HCT116 (cell line): Measurements from ENCODE around the gene ZNF483. TPM values are rescaled to one million over a fixed set of nuclear protein-coding genes. Genes with fewer than 3 reads are reported as not detected.
"Not testable (repeated sequence)": the region's sequence is repeated elsewhere in the genome, so short reads cannot be mapped to it uniquely, and the experiment has no call there.

ENCODE experiments used
- ATAC-seq: fragments of 200-7000 bp; cut with Tn5 transposase; 2 replicates; pipeline ENCODE4 v1.9.1; 2020; ENCODE audit warnings: mild to moderate bottlenecking, moderate library complexity
- BruUV-seq: library from RNA; stranded (reverse); fragments of 400-500 nt; replicated peaks from 2 replicates; lab custom pipeline; 2021; lab: Mats Ljungman, UMichigan
- CTCF ChIA-PET: fragments of 300-600 bp; sonication (Branson Sonifier 250); formaldehyde crosslinking; loops from one replicate; lab custom pipeline; 2021; ENCODE audit warnings: antibody characterized with exemption; lab: Charles Lee
- POLR2A ChIA-PET: fragments of 300-600, 350-600 bp; sonication (Branson Sonifier 250); formaldehyde crosslinking; loops from one replicate; lab custom pipeline; 2021; ENCODE audit warnings: antibody characterized with exemption; lab: Charles Lee
- RAD21 ChIA-PET, 2 experiments: fragments of 300-600 bp; sonication (Branson Sonifier 250); formaldehyde crosslinking; loops; one replicate each; lab custom pipeline; 2023; ENCODE audit warnings: low total read pairs in 2 of 2; ENCODE audit not compliant: uncharacterized antibody in 2 of 2, unreplicated experiment in 2 of 2, low non-redundant PET in 1 of 2; lab: Charles Lee
- DNase-seq: peaks from one replicate; pipeline ENCODE4 v3.0.0-alpha.2; 2010; ENCODE audit warnings: low read depth, low spot score
- H2AFZ ChIP-seq: fragments of 200-600 bp; shearing (Covaris generic), sonication (generic); 2 replicates; pipeline ENCODE4 v1.6.1; 2017; ENCODE audit warnings: low read depth, mixed run types, mixed read lengths, antibody characterized with exemption, low read length; ENCODE audit not compliant: poor library complexity, severe bottlenecking
- H3K27ac ChIP-seq: 2 replicates; pipeline ENCODE4 v1.5.1; 2012; ENCODE audit warnings: low read depth, low read length
- H3K27me3 ChIP-seq: fragments of 200-600 bp; sonication (generic); 2 replicates; pipeline ENCODE4 v1.6.1; 2016; ENCODE audit warnings: mixed run types, low read length, mixed read lengths; ENCODE audit not compliant: insufficient read depth
- H3K36me3 ChIP-seq, 2 experiments: fragments of 200-500 bp in 1 of 2; fragments of 200-600 bp in 1 of 2; sonication (Bioruptor generic) in 1 of 2; sonication (generic) in 1 of 2; 2 replicates each; pipeline versions ENCODE4 v1.5.1 to v1.6.1; 2014 to 2016; ENCODE audit warnings: low read length in 2 of 2, inconsistent platforms in 1 of 2, mixed read lengths in 1 of 2, mixed run types in 1 of 2; ENCODE audit not compliant: insufficient read depth in 2 of 2, control insufficient read depth in 1 of 2
- H3K4me1 ChIP-seq, 2 experiments: fragments of 200-600 bp in 1 of 2; sonication (generic) in 1 of 2; 2 replicates each; pipeline versions ENCODE4 v1.5.1 to v1.6.1; 2012 to 2017; ENCODE audit warnings: low read length in 2 of 2, inconsistent platforms in 1 of 2, mild to moderate bottlenecking in 1 of 2, mixed read lengths in 1 of 2, mixed run types in 1 of 2, moderate library complexity in 1 of 2; ENCODE audit not compliant: insufficient read depth in 2 of 2, control insufficient read depth in 1 of 2
- H3K4me2 ChIP-seq: fragments of 200-600 bp; sonication (generic); 2 replicates; pipeline ENCODE4 v1.6.1; 2017; ENCODE audit warnings: mixed run types, low read length, mixed read lengths
- H3K4me3 ChIP-seq, 2 experiments: fragments of 200-600 bp in 1 of 2; sonication (generic) in 1 of 2; replicated peaks in 1 of 2; 2 replicates each; pipeline ENCODE4 v1.5.1; 2011 to 2016; ENCODE audit warnings: low read length in 2 of 2, control low read depth in 1 of 2, low read depth in 1 of 2, mild to moderate bottlenecking in 1 of 2, mixed read lengths in 1 of 2, mixed run types in 1 of 2
- H3K79me2 ChIP-seq: fragments of 200-600 bp; sonication (generic); 2 replicates; pipeline ENCODE4 v1.6.1; 2017; ENCODE audit warnings: mild to moderate bottlenecking, mixed run types, low read length, moderate library complexity, mixed read lengths; ENCODE audit not compliant: insufficient read depth
- H3K9ac ChIP-seq: fragments of 200-600 bp; sonication (generic); 2 replicates; pipeline ENCODE4 v1.6.1; 2016; ENCODE audit warnings: low read length, mixed read lengths
- H3K9me2 ChIP-seq: fragments of 200-600 bp; sonication (generic), shearing (Covaris generic); 2 replicates; pipeline ENCODE4 v1.6.1; 2017; ENCODE audit warnings: mixed run types, mild to moderate bottlenecking, moderate library complexity; ENCODE audit not compliant: insufficient read depth
- H3K9me3 ChIP-seq, 2 experiments: fragments of 200-500 bp in 1 of 2; fragments of 200-600 bp in 1 of 2; sonication (Bioruptor generic) in 1 of 2; sonication (generic) in 1 of 2; 2 replicates each; pipeline ENCODE4 v1.6.1; 2014 to 2017; ENCODE audit warnings: low read length in 2 of 2, mixed read lengths in 2 of 2, inconsistent platforms in 1 of 2, low read depth in 1 of 2, mild to moderate bottlenecking in 1 of 2, mixed run types in 1 of 2, moderate library complexity in 1 of 2; ENCODE audit not compliant: control insufficient read depth in 1 of 2, insufficient read depth in 1 of 2
- H4K20me1 ChIP-seq: fragments of 200-600 bp; sonication (generic), shearing (Covaris generic); 2 replicates; pipeline ENCODE4 v1.6.1; 2017; ENCODE audit warnings: mixed run types, mild to moderate bottlenecking, moderate library complexity; ENCODE audit not compliant: insufficient read depth
- CTCF ChIP-seq, 3 experiments: fragments of 200-600 bp in 1 of 3; sonication (generic) in 1 of 3; IDR thresholded peaks in 2 of 3; conservative IDR thresholded peaks in 1 of 3; 2 replicates each; pipeline ENCODE4 v1.5.1; 2012 to 2017; ENCODE audit warnings: low read depth in 2 of 3, low read length in 2 of 3, antibody characterized with exemption in 1 of 3, borderline replicate concordance in 1 of 3, control low read depth in 1 of 3, mild to moderate bottlenecking in 1 of 3, mixed read lengths in 1 of 3, mixed run types in 1 of 3, moderate library complexity in 1 of 3; ENCODE audit not compliant: insufficient read depth in 1 of 3
- EZH2 ChIP-seq: fragments of 200-600 bp; sonication (generic); IDR thresholded peaks from 2 replicates; pipeline ENCODE4 v1.6.1; 2017; ENCODE audit warnings: antibody characterized with exemption, mixed run types
- EZH2phosphoT487 ChIP-seq: fragments of 200-600 bp; IDR thresholded peaks from 2 replicates; pipeline ENCODE4 v1.6.1; 2018; ENCODE audit warnings: antibody characterized with exemption, borderline replicate concordance
- FOSL1 ChIP-seq: IDR thresholded peaks from 2 replicates; pipeline ENCODE4 v1.6.1; 2012; ENCODE audit warnings: low read depth
- MAX ChIP-seq: IDR thresholded peaks from 2 replicates; pipeline ENCODE4 v1.6.1; 2012
- SIN3A ChIP-seq: IDR thresholded peaks from 2 replicates; pipeline ENCODE4 v1.6.1; 2012; ENCODE audit warnings: low read depth
- YY1 ChIP-seq: IDR thresholded peaks from 2 replicates; pipeline ENCODE4 v1.6.1; 2011; ENCODE audit warnings: low read length, low read depth, moderate library complexity, mild to moderate bottlenecking; ENCODE audit not compliant: insufficient replicate concordance; ENCODE audit errors: extremely low read depth
- intact Hi-C: fragments of 100-400 bp; cut with micrococcal nuclease; formaldehyde crosslinking; loops from 2 replicates; pipeline ENCODE4 v1.10.0; 2022
- total RNA-seq: library from RNA; stranded (reverse); gene quantifications from one replicate; pipeline ENCODE4 v1.2.1, GENCODE V29; 2021; ENCODE audit not compliant: unreplicated experiment

The ZNF483 gene
- total RNA-seq, 1 experiment from 2014 or later: 5.0 TPM

GRCh38 chr9:111548623-111549022 lies 23.6 kb downstream of the ZNF483 start:
- TF ChIP-seq CTCF (IDR thresholded peaks at IDR 0.05 in 2 of 3, conservative IDR thresholded peaks at IDR 0.05 in 1 of 3; ENCODE audit: borderline replicate concordance in 1 of 3, insufficient read depth in 1 of 3, low read depth in 2 of 3, low read length in 2 of 3) (no peak), FOSL1 (no peak), EZH2 (no peak), EZH2phosphoT487 (no peak), YY1 (no peak), MAX (no peak), SIN3A (no peak)
- TF ChIP-seq, all 23 proteins: peak for 0
- RAD21 ChIA-PET: no interaction called here
- no peak overlapping the region for H3K4me2 ChIP-seq
- BruUV-seq: no TSS peak
- no peak for DNase-seq
- H3K9me2 ChIP-seq: no peaks in the 10 kb centered on the region
- no peak overlapping the region for H3K9ac ChIP-seq
- no peaks in the 10 kb centered on the region for H3K36me3 ChIP-seq
- H3K9me3 ChIP-seq: peaks cover 25 to 40% of the 10 kb centered on the region in 2 experiments
- POLR2A ChIA-PET: no interaction called here
- no peak overlapping the region for H3K27ac ChIP-seq
- no peaks in the 10 kb centered on the region for H3K79me2 ChIP-seq
- H2AFZ ChIP-seq: no peak overlapping the region
- H3K27me3 ChIP-seq: no peaks in the 10 kb centered on the region
- intact Hi-C loops: no loop called here
- no peak for ATAC-seq
- CTCF ChIA-PET: no interaction called here
- no peaks in the 10 kb centered on the region for H4K20me1 ChIP-seq
- H3K4me1 ChIP-seq: no peaks in the 10 kb centered on the region
- no peak overlapping the region for H3K4me3 ChIP-seq

- H3K79me2 ChIP-seq, H3K27ac ChIP-seq, H4K20me1 ChIP-seq, ATAC-seq, H3K9me3 ChIP-seq, H3K9ac ChIP-seq, H3K4me1 ChIP-seq, H3K9me2 ChIP-seq, CTCF ChIA-PET, intact Hi-C loops, DNase-seq, H2AFZ ChIP-seq, H3K27me3 ChIP-seq, H3K36me3 ChIP-seq, H3K4me3 ChIP-seq, H3K4me2 ChIP-seq, BruUV-seq, POLR2A ChIA-PET, RAD21 ChIA-PET: not testable (repeated sequence)
These were observed 30.4 kb downstream of the ZNF483 start for GRCh38 chr9:111555425-111555824.
